B cell (primary cell): ENCODE results near the gene C1R.

Experiments
- CTCF ChIP-seq: fragments of 200-600 bp; IDR thresholded peaks from one replicate; pipeline ENCODE4 v1.8.0; 2022; ENCODE audit warnings: antibody characterized with exemption, mild to moderate bottlenecking
- EZH2 ChIP-seq: IDR thresholded peaks from 2 replicates; pipeline ENCODE4 v1.6.1; 2012; ENCODE audit warnings: borderline replicate concordance, low read depth, mild to moderate bottlenecking, moderate library complexity, low read length; ENCODE audit not compliant: insufficient read depth, poor library complexity, severe bottlenecking

GRCh38 chr12:7059780-7060179, 32.5 kb downstream of the C1R start:
- TF ChIP-seq CTCF, result no peak
- TF ChIP-seq EZH2, result no peak
